Left ventricle myocardium inferior (tissue), 1 donor: Measurements from ENCODE around the gene PLEKHA6. TPM values are rescaled to one million over a fixed set of nuclear protein-coding genes. Genes with fewer than 3 reads are reported as not detected.

ENCODE experiments used
- DNase-seq: peaks from one replicate; pipeline ENCODE4 v3.0.0-alpha.2; 2020
- H3K27ac ChIP-seq: fragments of 200-600 bp; replicated peaks from 2 replicates; pipeline ENCODE4 v1.8.0; 2021
- H3K27me3 ChIP-seq: fragments of 200-600 bp; 2 replicates; pipeline ENCODE4 v1.8.0; 2021; ENCODE audit warnings: low read depth
- H3K36me3 ChIP-seq: fragments of 200-600 bp; 2 replicates; pipeline ENCODE4 v1.8.0; 2021
- H3K4me1 ChIP-seq: fragments of 200-600 bp; 2 replicates; pipeline ENCODE4 v1.8.0; 2021
- H3K4me3 ChIP-seq: fragments of 200-600 bp; 2 replicates; pipeline ENCODE4 v1.8.0; 2021; ENCODE audit warnings: mild to moderate bottlenecking, moderate library complexity
- H3K9me3 ChIP-seq: fragments of 200-600 bp; replicated peaks from 2 replicates; pipeline ENCODE4 v1.8.0; 2021
- CTCF ChIP-seq: fragments of 200-600 bp; IDR thresholded peaks from 2 replicates; pipeline ENCODE4 v1.8.0; 2021; ENCODE audit warnings: antibody characterized with exemption, mild to moderate bottlenecking, borderline replicate concordance
- intact Hi-C: fragments of 100-400 bp; cut with micrococcal nuclease; formaldehyde crosslinking; loops from one replicate; pipeline ENCODE4 v1.11.0; 2022
- total RNA-seq: library from RNA; stranded (reverse); fragmentation: NEBNext Ultra II Directional; extraction: Animal tissue kit (Norgen Biotek cat#: 25700); gene quantifications from one replicate; pipeline ENCODE4 v1.2.1, GENCODE V29; 2021
- donor health status: DM: no; HTN: yes; CAD: no; lungs with severe emphysema.

The PLEKHA6 gene
- total RNA-seq, 1 donor from 2014 or later: 28.8 TPM

- no peak for TF ChIP-seq CTCF
- no peaks in the 10 kb centered on the region for H3K27me3 ChIP-seq
- intact Hi-C loops: no loop called here
These were observed 13.6 kb downstream of the PLEKHA6 start for GRCh38 chr1:204345941-204346645.

GRCh38 chr1:204345438-204345841, 14.3 kb downstream of the PLEKHA6 start:
- peaks cover 27% of the 10 kb centered on the region for H3K4me1 ChIP-seq
- intact Hi-C loops: no loop called here
- no peaks in the 10 kb centered on the region for H3K27me3 ChIP-seq
- no peaks in the 10 kb centered on the region for H3K9me3 ChIP-seq
- no peak overlapping the region for H3K4me3 ChIP-seq
- no peak for DNase-seq
- TF ChIP-seq CTCF: no peak
- H3K27ac ChIP-seq: no peak overlapping the region
- no peaks in the 10 kb centered on the region for H3K36me3 ChIP-seq

More at GRCh38 chr1:204345941-204346645, 13.6 kb downstream of the PLEKHA6 start:
- H3K27ac ChIP-seq: no peak overlapping the region
- no peak for DNase-seq
- H3K36me3 ChIP-seq: no peaks in the 10 kb centered on the region
- H3K9me3 ChIP-seq: no peaks in the 10 kb centered on the region
- H3K4me3 ChIP-seq: no peak overlapping the region
- H3K4me1 ChIP-seq: peaks cover 33% of the 10 kb centered on the region

GRCh38 chr1:204344665-204345355, 14.9 kb downstream of the PLEKHA6 start:
- intact Hi-C loops: no loop called here

GRCh38 chr1:204343802-204344201, 15.9 kb downstream of the PLEKHA6 start:
- no peak overlapping the region for H3K4me3 ChIP-seq
- H3K27me3 ChIP-seq: no peaks in the 10 kb centered on the region
- H3K4me1 ChIP-seq: peaks cover 10% of the 10 kb centered on the region
- TF ChIP-seq CTCF: no peak
- intact Hi-C loops: no loop called here
- no peaks in the 10 kb centered on the region for H3K36me3 ChIP-seq
- DNase-seq: no peak
- H3K9me3 ChIP-seq: no peaks in the 10 kb centered on the region
- no peak overlapping the region for H3K27ac ChIP-seq

More at GRCh38 chr1:204344665-204345355, 14.9 kb downstream of the PLEKHA6 start:
- Histone ChIP-seq H3K4me1 (peaks cover 20% of the 10 kb centered on the region), H3K9me3 (no peaks in the 10 kb centered on the region), H3K36me3 (no peaks in the 10 kb centered on the region), H3K27me3 (no peaks in the 10 kb centered on the region), H3K4me3 (no peak overlapping the region), H3K27ac (no peak overlapping the region)
- no peak for DNase-seq
- no peak for TF ChIP-seq CTCF

GRCh38 chr1:204343247-204343646, 16.5 kb downstream of the PLEKHA6 start:
- no peak for DNase-seq
- Histone ChIP-seq H3K4me1 (peaks cover 5% of the 10 kb centered on the region), H3K27me3 (no peaks in the 10 kb centered on the region), H3K9me3 (no peaks in the 10 kb centered on the region), H3K27ac (no peak overlapping the region), H3K4me3 (no peak overlapping the region), H3K36me3 (no peaks in the 10 kb centered on the region)
- TF ChIP-seq CTCF: no peak
- intact Hi-C loops: no loop called here
